ENCODE measurements around the gene TBC1D24.
"Not testable (repeated sequence)": the region's sequence is repeated elsewhere in the genome, so short reads cannot be mapped to it uniquely, and the experiment has no call there.

TBC1D24 gene

GRCh38 chr16:2469399-2470233 is 5.3 kb upstream of the TBC1D24 start:
- DNase-seq, result peak in 1 of 2 experiments; percentile 45

GRCh38 chr16:2470234-2470601 is 4.7 kb upstream of the TBC1D24 start:
- no peak for DNase-seq

DNA sequence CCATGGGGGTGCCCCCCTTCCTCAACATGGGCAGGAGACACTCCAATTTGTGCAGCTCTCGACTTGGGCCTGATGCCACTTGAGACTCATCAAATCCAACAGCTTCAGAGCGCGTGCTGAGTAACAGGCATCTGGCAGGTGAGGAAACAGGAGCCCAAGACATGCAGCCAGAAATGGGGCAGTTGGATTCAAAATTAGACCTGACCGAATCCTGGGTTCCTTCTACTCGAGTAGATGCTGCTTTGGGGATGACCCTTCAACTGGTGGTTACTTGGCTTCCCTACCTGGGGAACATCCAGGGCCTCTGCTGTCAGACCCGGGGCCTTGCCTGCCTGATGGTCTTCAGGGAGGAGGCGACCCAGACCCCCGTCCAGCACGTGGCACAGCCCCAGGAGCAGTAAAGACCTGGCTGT is 4.3 kb upstream of the TBC1D24 start:
- DNase-seq, result no peak

DNA sequence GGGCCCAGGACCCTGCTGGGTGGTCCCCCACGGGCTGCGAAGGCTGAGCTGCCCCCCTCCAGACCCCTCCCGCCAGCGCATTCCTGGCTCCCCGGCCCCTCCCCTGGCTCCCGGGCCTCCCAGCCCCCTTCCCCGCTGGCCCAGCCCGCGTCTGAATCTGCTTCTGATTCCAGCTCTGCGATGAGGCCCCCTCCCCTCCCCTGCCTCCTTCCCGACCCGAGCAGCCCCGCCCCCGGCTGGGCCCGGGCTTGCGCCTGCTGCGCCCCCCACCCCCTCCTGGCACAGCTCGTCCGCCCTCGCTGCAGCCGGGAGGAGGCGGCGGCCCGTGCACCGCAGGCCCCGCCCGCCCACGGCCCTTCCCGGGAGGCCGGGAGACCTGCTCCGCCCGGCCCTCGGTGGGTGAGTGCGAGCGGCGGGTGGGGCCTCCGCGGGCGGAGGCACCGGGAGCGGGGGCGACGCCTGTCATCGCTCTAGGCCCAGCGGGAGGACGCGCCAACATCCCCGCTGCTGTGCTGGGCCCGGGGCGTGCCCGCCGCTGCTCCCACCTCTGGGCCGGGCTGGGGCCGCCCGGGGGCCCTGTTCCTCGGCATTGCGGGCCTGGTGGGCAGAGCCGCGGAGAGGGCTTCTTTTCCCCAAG is 3.8 kb upstream of the TBC1D24 start, which contains the start of gene NTN3:
Gene NTN3 (plus strand): TSS at position 282 of the 637 bp plus-strand sequence. CDS start 405 bp downstream, outside the sequence.
- DNase-seq, result peak; percentile 49 to 91

- no peak for DNase-seq
Observed at GRCh38 chr16:2471653-2472487, 3.1 kb upstream of the TBC1D24 start.

DNA sequence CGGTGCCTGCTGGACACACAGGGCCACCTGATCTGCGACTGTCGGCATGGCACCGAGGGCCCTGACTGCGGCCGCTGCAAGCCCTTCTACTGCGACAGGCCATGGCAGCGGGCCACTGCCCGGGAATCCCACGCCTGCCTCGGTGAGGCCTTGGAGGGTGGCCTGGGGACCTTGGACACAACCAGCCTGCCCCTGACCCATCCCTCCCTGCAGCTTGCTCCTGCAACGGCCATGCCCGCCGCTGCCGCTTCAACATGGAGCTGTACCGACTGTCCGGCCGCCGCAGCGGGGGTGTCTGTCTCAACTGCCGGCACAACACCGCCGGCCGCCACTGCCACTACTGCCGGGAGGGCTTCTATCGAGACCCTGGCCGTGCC is 2.5 kb upstream of the TBC1D24 start:
- no peak for DNase-seq

DNA sequence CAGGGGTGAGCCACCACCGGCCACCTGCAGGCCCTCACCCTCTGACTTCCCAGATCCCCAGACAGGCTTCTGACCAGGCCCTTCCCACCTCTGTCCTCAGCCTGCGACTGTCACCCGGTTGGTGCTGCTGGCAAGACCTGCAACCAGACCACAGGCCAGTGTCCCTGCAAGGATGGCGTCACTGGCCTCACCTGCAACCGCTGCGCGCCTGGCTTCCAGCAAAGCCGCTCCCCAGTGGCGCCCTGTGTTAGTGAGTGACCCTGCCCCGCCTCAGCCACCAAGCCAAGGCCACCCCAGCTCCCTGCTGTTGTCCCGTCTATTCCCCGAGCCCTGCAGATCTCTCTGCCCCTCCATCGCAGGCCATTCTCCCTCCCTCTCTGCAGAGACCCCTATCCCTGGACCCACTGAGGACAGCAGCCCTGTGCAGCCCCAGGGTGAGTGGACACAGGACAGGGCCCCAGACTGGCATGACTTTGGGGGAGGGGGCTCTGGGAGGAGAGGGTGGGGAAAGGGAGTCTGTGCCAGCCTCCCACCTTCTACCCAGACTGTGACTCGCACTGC is 2.0 kb upstream of the TBC1D24 start:
- no peak for DNase-seq

DNA sequence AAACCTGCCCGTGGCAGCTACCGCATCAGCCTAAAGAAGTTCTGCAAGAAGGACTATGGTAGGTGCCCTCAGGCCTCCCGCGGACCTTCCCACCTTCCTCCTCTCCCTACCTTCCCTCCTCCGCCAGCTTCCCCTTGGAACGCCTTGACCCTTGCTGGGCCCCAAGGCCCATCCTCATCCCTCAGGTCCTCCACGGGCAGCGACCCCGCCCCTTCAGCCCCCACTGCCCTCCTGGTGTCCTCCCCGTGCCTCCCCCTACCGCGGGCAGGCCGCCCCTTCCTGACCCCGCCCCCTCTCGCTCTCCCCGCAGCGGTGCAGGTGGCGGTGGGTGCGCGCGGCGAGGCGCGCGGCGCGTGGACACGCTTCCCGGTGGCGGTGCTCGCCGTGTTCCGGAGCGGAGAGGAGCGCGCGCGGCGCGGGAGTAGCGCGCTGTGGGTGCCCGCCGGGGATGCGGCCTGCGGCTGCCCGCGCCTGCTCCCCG is 1.4 kb upstream of the TBC1D24 start:
- peak in 1 of 2 experiments; percentile 78 for DNase-seq

GRCh38 chr16:2473999-2474876 is 689 bp upstream of the TBC1D24 start:
- peak in 1 of 2 experiments; percentile 63 for DNase-seq

DNA sequence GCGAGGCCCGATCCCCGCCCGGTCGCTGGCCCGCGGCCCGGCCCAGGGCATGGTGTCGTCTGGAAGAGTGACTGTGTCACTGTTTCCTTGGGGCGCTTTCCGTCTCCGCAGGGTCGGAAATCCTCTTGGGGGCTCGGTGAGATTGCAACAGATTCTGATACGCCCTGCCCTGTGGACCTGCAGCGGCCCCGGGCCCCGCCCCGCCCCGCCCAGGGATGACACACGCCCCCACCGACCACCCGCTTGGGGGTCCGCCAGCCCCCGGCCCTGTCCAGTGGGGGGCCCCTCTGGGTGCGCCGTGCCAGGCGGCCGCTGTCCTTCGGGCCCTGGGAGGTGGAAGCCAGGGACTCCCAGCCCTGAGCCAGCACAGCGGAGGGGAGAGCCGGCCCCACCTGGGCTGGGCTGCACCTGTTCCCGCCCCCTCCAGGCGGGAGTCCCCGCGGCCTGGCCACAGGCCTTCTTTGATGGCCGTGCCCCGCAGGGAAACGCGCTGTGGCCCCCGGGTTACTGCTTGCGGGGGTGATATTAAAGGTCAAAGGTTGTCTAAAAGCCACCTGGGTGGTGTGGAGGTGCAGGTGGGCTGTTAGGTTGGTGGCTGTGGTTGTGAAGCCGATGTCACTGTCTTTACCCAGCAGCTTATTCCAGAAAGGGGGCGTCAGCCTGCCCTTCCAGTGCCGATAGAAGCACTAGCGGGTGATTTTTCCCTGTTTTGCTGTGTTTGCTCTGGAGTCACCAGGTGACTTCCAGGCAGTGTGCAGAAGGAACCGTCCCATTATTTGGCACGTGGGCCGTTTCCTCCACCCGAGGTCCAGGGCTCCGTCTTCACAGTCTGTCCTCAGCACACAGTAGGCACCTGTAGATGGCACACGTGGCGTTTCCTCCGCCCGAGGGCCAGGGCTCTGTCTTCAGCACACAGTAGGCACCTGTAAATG is 752 bp downstream of the TBC1D24 start:
- DNase-seq, result peak in 1 of 2 experiments; percentile 45

- no peak for DNase-seq
Observed at GRCh38 chr16:2476345-2476720, 1.4 kb downstream of the TBC1D24 start.

GRCh38 chr16:2476741-2477140 is 1.8 kb downstream of the TBC1D24 start:
- DNase-seq, result no peak

DNA sequence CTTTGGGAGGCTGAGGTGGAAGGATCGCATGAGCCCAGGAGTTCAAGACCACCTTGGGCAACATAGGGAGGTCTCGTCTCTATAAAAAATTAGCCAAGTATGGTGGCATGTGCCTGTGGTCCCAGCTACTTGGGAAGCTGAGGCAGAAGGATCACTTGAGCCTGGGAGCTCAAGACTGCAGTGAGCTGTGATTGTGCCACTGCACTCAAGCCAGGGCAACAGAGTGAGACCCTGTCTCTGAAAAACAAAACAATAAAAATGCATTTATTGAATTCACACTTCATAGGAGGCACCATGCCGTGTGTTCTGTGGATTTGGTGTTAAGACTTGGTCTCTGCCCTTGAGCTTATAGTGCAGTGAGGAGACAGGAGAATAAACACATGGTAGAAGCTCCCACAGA is 2.4 kb downstream of the TBC1D24 start:
- DNase-seq, result no peak

GRCh38 chr16:2478279-2478678 is 3.4 kb downstream of the TBC1D24 start:
- DNase-seq, result no peak

DNA sequence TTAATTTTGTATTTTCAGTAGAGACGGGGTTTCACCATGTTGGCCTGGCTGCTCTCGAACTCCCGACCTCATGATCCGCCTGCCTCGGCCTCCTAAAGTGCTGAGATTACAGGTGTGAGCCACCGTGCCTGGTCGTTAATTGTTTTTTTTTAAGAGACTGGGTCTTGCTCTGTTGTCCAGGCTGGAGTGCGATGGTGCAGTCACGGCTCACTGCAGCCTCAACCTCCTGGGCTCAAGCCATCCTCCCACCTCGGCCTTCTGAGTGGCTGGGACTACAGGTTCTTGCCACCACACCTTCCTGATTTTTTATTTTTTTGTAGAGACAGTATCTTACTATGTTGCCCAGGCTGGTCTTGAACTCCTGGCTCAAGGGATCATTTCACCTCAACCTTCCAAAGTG is 5.1 kb downstream of the TBC1D24 start:
- not testable (repeated sequence) for DNase-seq

DNA sequence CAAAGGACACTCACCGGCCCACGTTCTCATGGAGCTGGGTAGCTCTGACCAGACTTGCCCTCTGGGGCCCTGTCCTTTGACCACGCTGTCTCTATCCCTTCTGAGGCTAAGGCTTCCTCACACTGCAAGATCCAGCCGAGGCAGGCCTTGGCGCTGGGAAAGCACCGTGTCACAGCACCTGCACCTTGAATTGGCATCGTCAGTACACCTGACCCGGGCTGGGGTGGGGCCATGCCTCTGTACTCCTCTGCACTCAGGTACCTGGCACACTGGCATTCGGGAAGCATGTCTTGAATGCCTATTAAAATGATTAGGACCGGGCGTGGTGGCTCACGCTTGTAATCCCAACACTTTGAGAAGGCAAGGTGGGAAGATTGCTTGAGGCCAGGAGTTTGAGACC is 6.0 kb downstream of the TBC1D24 start:
- DNase-seq, result no peak

DNA sequence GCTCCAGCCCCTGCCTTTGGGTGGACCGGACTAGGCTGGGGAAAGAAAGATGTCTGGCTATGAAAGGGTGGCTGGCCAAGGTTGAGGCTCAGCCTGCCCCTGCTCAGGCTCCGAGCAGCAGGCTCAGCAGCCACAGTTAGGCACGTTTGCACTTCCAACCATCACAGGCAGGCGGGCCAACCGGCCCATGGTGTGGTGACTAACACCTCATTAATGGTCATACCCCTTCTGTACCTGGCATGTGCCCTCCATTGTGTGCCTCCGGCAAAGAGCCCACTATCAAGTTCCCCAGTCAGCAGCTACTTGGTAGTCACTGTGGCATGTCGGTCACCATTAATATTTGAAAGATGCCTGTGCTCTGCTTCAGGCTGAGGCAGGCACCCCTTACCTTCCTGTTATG is 6.7 kb downstream of the TBC1D24 start:
- no peak for DNase-seq

GRCh38 chr16:2482249-2482648 is 7.3 kb downstream of the TBC1D24 start:
- DNase-seq, result no peak

DNA sequence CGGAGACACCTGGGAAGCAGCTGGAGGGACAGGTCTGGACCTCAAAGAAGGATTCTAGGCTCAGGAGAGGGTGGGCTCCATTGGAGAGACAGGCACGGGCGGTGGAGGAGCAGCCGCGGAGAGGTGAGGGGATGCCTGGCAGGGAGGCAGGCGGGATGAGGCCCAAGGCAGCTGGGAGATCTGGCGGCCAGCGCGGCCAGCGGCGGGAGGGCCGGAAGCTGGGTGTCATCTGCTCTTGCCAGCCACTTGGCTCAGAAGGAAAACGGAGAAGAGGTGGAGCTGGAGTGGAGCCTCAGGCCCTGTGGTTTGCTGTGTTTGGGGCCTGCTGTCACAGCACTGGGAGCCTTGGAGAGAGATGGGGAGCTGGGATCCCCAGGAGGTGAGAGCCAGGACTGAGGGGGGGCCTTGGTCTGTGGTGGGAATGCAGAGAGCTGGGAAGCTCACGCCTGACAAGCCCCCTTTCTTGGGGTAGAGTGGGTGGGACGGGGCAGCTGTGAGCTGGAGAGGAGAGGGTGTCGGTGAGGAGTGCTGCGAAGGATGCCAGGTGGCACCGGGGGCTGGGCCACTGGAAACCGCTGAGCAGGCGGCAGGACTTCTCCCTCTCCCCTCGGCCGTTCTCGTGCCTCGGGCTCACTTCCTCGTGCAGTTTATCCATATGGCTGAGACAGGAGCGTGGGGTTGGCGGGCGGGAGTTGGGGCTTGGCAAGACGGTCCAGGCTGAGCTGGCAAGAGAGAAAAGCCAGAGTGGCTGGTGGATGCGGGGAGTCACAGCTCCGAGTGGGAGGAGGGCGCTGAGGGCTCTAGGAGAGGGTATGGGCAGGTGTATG is 8.0 kb downstream of the TBC1D24 start:
- DNase-seq, result peak in 1 of 2 experiments; percentile 52
